ENCODE results near the gene ORAI2.
"Not testable (repeated sequence)": the region's sequence is repeated elsewhere in the genome, so short reads cannot be mapped to it uniquely, and the experiment has no call there.

ORAI2 gene

DNA sequence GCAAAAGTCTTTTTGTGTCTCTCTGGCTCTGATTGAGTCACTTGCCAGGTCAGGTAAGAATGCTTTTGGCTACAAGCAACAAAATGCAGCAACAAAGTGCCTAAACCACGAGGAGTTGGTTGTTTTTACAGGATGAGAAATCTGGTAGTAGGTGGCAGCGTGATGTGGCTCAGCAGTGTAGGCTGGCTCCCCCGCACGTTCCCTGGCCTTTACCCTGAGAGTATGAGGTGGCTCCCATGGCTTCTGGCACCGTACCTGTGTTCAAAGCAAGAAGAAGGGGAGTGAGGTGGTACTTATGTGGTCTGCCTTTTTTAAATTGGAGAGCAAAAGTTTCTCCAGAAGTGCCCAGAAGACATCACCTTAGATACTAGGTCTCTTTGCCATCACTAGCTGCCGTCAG lies 25.5 kb upstream of the ORAI2 start:
- no peak overlapping the region for H3K27ac ChIP-seq
- TF ChIP-seq, protein P1, sequence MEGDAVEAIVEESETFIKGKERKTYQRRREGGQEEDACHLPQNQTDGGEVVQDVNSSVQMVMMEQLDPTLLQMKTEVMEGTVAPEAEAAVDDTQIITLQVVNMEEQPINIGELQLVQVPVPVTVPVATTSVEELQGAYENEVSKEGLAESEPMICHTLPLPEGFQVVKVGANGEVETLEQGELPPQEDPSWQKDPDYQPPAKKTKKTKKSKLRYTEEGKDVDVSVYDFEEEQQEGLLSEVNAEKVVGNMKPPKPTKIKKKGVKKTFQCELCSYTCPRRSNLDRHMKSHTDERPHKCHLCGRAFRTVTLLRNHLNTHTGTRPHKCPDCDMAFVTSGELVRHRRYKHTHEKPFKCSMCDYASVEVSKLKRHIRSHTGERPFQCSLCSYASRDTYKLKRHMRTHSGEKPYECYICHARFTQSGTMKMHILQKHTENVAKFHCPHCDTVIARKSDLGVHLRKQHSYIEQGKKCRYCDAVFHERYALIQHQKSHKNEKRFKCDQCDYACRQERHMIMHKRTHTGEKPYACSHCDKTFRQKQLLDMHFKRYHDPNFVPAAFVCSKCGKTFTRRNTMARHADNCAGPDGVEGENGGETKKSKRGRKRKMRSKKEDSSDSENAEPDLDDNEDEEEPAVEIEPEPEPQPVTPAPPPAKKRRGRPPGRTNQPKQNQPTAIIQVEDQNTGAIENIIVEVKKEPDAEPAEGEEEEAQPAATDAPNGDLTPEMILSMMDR (conservative IDR thresholded peaks at IDR 0.05): no peak

- not testable (repeated sequence) for H3K27ac ChIP-seq
Observed at GRCh38 chr7:102408530-102408929, 24.8 kb upstream of the ORAI2 start.

- TF ChIP-seq, protein P1 (conservative IDR thresholded peaks at IDR 0.05): no peak
- H3K27ac ChIP-seq: no peak overlapping the region
Observed at GRCh38 chr7:102409340-102409739, 24.0 kb upstream of the ORAI2 start.

DNA sequence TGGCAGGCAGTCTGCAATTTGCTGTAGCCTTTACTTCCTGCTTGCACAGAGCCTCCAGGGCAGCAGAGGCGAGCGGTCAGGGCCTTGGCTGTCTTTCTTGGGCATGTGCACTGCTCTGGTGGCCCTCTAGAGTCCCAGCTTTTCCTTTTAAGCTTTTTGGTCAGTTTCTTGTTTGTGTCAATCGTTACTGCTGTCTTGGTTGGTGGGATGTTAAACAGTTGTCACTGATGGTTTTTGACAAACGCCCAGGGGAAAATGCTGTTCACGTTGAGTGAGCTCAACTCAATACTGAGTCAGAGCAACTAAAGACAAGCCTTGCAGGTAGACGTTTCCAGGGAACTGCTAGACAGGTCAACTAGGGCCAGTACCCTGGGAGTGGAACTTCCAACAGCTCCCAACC lies 23.3 kb upstream of the ORAI2 start:
- TF ChIP-seq, protein P1 (conservative IDR thresholded peaks at IDR 0.05): no peak
- no peak overlapping the region for H3K27ac ChIP-seq

DNA sequence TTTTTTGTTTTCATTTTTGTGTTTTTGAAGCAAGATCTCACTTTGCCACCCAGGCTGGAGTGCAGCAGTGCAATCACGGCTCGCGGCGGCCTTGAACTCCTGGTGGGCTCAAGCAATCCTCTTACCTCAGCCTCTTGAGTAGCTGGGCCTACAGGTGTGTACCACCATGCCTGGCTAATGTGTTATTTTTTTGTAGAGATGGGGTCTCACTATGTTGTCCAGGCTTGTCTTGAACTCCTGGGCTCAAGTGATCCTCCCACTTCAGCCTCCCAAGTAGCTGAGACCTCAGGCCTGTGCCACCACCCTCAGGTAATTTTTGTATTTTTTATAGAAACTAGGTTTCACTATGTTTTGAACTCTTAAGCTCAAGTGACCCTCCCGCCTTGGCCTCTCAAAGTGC lies 22.5 kb upstream of the ORAI2 start:
- H3K27ac ChIP-seq: no peak overlapping the region
- TF ChIP-seq, protein P1 (conservative IDR thresholded peaks at IDR 0.05): no peak

GRCh38 chr7:102412548-102412947 lies 20.8 kb upstream of the ORAI2 start:
- TF ChIP-seq, protein P1 (conservative IDR thresholded peaks at IDR 0.05): peak; percentile 81
- H3K27ac ChIP-seq: peak overlapping the region; percentile 40

GRCh38 chr7:102413091-102413490 lies 20.3 kb upstream of the ORAI2 start:
- peak overlapping the region; percentile 40 for H3K27ac ChIP-seq
- TF ChIP-seq, protein P1 (conservative IDR thresholded peaks at IDR 0.05): no peak

GRCh38 chr7:102413611-102414010 lies 19.8 kb upstream of the ORAI2 start:
- TF ChIP-seq, protein P1 (conservative IDR thresholded peaks at IDR 0.05): no peak

More at GRCh38 chr7:102413611-102414010, 19.8 kb upstream of the ORAI2 start:
- H3K27ac ChIP-seq: peak overlapping the region; percentile 93; the same call in 1 of the 2 replicates

Measured in VCaP (cell line).